Activated CD4-positive, CD25-positive, alpha-beta regulatory T cell treated with anti-CD3 and anti-CD28 coated beads, Interleukin-2, amount 50 U/mL, for 24 hours (primary cell): ENCODE data around the gene TUBA8.
"Not testable (repeated sequence)": the region's sequence is repeated elsewhere in the genome, so short reads cannot be mapped to it uniquely, and the experiment has no call there.

Source experiments
- ATAC-seq, 2 donors: fragments of 150-1000 bp; cut with Tn5 transposase; one replicate each; pipeline ENCODE4 v1.10.0; 2021; ENCODE audit warnings: mild to moderate bottlenecking in 1 of 2, moderate library complexity in 1 of 2

Gene TUBA8

GRCh38 chr22:18106550-18107341, 3.9 kb upstream of the TUBA8 start:
- not testable (repeated sequence) for ATAC-seq

GRCh38 chr22:18108187-18108586, 2.4 kb upstream of the TUBA8 start:
- peak in 1 of 2 donors; percentile 13 for ATAC-seq

- ATAC-seq = peak in 1 of 2 donors; percentile 7
These were observed 1.0 kb upstream of the TUBA8 start for GRCh38 chr22:18109410-18110193.

GRCh38 chr22:18110954-18111758, 547 bp downstream of the TUBA8 start:
- ATAC-seq = no peak

- ATAC-seq = no peak
These were observed 1.2 kb downstream of the TUBA8 start for GRCh38 chr22:18111759-18112330.

GRCh38 chr22:18112440-18112839, 1.8 kb downstream of the TUBA8 start:
- no peak for ATAC-seq

- no peak for ATAC-seq
These were observed 3.2 kb downstream of the TUBA8 start for GRCh38 chr22:18113680-18114394.

- no peak for ATAC-seq
These were observed 3.9 kb downstream of the TUBA8 start for GRCh38 chr22:18114495-18114894.

GRCh38 chr22:18114976-18115652, 4.5 kb downstream of the TUBA8 start:
- no peak for ATAC-seq

GRCh38 chr22:18115906-18116371, 5.3 kb downstream of the TUBA8 start:
- ATAC-seq = no peak

GRCh38 chr22:18116634-18117033, 6.0 kb downstream of the TUBA8 start:
- no peak for ATAC-seq

- no peak for ATAC-seq
These were observed 7.8 kb downstream of the TUBA8 start for GRCh38 chr22:18118345-18118915.

- ATAC-seq = no peak
These were observed 9.0 kb downstream of the TUBA8 start for GRCh38 chr22:18119409-18120110.

GRCh38 chr22:18120857-18121256, 10.2 kb downstream of the TUBA8 start:
- no peak for ATAC-seq

- ATAC-seq = no peak
These were observed 10.9 kb downstream of the TUBA8 start for GRCh38 chr22:18121506-18121905.

- no peak for ATAC-seq
These were observed 11.4 kb downstream of the TUBA8 start for GRCh38 chr22:18121954-18122554.

- ATAC-seq = not testable (repeated sequence)
These were observed 12.9 kb downstream of the TUBA8 start for GRCh38 chr22:18123476-18124025.

GRCh38 chr22:18126606-18127005, 16.0 kb downstream of the TUBA8 start:
- ATAC-seq = no peak

- ATAC-seq = no peak
These were observed 19.4 kb downstream of the TUBA8 start for GRCh38 chr22:18130018-18130417.
